ENCODE data around the gene TOGARAM2.

The TOGARAM2 gene

DNA sequence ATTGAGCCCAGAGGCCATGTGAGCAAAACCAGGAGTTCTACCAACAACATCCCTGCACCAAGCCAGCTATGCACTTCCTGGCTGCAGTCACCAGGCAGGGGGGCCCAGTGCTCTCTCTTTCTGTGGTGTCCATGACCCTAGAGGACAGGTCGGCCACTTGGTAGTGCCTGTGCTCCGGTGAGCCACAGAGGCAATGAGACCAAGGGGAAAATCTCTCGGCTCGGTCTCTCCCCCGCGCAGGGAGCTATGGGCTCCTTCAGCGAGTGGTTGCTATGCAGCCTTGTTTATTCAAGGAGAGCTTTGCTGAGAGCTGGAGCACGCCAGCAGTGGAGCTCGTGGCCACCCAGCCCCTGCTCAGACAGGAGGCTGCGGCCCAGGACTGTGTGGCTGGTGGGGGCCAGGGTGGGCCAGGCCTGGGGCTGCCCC lies at the start of gene TOGARAM2:
Gene TOGARAM2 (plus strand): TSS at position 283 of the 426 bp plus-strand sequence. CDS start 13,537 bp downstream, outside the sequence.
- DNase-seq: peak; percentile 23

DNA sequence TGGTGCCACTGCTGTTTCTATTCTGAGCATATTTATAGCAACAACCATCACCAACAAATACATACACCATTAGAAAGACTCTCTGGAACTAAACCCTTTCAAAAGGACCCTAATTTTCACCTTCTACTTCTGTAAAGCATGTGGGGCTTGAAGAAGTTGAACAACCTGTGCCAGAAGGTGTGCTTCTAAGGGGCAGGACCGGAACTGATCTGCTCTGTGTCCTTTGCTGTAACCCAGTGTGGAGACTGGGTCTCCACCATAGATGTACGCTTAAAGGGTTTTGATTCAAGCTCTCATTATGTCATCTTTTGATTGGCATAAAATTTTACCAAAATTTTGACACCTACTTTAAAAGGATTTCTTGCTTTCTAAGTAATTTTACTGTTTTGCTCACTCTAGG lies 46.3 kb upstream of the TOGARAM2 start:
- DNase-seq: no peak

DNA sequence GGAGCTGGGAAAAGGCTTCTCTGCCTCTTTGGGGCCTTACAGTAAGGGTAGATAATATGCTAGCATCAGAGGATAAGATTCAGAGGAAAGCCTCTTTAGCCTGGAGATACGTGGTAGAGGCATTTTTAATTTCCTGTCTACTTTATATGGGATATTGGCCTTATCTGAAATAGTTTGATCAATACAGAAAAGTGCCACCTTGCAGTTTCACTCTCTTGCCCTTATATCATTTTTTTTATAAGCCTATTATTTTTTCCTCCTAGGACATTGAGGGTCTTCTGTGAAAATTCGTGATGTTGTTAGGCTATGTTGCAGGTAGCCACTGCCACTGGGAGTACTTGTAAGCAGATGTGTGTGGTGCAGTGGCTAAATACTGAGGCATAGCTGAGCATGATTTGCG lies 40.1 kb upstream of the TOGARAM2 start:
- DNase-seq: no peak

DNA sequence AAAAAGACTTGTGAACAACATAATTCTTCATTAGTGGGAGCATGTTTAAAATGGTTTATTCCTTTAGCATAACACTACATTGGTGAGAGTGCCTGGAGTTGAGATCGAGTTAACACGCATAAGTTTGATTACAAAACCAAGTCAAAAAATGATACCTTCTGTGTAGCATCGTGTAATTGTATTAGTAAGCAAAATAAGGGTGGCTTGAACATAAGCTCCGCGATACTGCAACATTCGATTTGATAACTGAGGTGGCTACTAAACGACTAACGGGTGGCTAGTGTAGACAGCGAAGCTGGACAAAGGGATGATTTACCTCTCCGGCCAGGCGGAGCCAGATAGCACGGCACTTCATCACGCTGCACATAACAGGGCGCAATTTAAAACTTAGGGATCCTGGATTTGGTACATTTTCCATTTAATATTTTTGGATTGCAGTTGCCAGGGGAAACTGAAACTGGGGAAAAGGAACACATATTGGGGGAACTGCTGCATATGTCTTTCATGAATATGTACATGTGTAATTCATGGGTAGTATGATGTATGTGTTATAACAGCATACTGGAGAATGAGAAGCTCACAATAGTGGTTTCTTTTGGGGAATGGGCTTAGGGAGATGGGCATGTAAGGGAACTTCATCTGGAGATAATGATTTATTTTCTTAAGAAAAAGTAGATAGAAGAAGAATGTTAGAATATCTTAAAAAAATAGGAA lies 36.4 kb upstream of the TOGARAM2 start:
- DNase-seq: no peak

DNA sequence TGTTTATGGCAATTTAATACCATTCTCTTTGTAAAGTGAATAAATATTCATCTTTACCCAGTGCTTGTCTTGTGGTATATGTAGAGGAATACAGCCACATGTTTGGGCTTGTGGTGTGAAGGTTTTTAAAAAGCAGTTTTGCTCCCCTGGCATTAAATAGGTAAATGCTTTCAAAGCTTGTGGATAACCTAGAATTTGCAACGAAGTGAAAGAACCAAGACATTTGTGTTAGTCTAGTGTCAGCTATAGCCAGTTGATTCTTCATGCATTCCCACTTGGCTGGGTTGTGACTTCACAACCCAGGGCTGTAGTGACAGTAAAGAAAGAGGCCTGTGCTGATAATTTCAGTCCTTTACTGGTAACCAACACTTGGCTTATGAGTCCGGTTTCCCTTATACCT lies 32.9 kb upstream of the TOGARAM2 start:
- DNase-seq: no peak

DNA sequence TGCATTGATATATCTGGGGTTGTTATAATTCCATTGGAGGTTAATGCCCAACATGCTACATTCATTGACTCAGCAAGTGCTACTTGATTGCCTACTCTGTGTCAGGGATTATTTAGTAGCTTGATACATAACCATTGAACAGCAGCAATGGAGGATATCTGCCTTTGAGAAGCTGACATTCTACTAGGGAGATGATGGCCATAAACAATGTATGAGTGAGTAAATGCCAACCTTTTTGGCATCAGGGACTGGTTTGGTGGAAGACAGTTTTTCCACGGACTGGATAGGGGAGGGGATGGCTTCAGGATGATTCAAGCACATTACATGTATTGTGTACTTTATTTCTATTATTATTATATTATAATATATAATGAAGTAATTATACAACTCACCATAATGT lies 31.9 kb upstream of the TOGARAM2 start:
- DNase-seq: no peak

DNA sequence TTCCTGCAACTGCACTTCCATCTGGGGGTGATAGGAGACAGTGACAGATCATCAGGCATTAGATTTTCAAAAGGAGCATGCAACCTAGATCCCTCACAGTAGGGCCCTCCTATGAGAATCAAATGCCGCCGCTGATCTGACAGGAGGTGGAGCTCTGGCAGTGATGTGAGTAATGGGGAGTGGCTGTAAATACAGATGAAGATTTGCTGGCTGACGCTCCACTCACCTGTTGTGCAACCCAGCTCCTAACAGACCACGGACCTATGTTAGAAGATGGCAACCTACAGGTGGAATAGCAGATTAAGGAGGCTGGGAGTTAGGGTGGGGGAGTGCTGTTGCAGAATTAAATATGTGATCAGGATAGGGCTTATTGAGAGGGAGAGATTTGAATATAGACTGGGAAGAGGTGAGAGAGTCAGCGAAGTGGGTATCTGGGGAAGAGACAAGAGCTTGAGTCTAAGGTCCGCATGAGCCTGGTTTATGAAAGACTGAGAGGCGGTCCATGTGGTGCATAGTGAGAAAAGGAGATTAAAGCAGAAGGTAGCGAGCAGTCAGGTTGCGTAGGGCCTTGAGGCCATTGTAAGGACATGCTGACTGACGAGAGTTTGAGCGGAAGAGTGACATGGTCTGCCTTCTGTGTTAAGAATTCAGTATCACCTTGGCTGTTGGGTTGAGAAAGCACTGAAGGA lies 31.3 kb upstream of the TOGARAM2 start:
- DNase-seq: no peak

DNA sequence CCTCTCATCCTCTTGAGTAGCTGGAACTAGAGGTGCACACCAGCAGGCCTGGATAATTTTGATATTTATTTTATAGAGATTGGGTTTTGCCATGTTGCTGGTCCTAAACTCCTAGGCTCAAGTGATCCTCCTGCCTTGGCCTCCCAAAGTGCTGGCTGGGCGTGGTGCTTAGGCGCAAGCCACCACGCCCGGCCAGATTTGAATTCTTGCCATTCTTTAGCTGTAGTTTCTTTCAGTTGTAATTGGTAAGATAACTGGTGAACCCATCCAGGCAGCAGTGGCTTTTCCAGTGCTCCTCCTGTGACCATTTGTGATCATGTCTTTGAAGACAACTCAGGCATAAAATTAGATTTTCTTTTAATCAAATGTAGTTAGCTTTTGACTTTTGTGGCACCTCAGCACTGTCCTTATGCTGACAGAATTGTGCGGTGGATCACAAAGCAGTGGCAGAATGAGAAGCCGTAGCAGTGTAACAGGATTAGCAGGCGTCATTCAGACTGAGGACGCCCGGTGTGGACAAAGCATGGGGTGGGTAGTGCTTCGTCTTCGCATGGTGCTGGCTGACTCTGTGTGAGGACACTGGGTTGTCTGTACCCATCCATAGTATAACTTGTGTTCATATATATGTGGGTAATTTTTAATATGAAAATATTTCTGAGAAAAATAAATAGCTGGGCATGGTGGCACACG lies 30.0 kb upstream of the TOGARAM2 start:
- DNase-seq: no peak

DNA sequence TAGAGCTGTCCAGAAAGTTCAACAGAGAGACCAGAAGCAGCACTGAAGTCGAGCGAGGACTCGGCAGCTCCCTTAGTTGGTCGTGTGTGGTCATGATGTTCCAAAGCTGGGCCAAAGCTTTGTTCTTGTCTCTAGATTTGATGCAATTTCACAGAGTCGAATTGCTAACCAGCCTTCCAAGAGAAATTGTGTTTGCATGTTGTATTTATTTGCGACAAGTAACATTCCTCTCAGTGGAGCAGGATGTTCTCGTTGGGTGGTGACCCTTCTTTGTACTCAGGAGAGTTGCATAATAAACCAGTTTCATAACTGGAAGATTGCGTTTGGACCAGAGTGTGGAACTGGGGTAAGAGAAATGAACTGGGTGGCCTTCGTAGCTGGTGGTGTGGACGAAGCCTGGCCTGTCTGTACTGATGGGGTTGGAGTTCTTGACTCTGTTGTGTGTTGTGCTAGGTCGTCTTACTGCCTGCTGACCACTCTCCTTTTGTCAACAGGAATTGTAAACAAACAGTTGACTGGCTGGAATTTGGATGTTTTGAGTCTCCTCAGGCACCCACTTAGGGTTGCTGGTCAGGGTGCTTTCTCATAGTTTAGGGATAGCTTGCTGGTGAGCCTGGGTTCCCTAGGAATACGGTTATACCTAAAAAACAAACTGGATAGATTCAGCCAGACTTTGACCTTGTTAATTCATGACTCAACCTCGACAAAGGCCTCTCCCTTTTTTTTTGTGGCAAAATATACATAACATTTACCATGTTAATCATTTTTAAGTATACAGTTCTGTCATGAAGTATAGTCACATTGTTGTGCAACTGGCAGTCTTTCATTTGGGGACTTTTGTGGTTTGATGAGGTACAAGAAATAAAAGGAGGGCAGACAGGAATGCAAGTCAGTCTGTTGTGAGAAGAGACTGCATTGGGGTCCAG lies 28.9 kb upstream of the TOGARAM2 start:
- no peak for DNase-seq

DNA sequence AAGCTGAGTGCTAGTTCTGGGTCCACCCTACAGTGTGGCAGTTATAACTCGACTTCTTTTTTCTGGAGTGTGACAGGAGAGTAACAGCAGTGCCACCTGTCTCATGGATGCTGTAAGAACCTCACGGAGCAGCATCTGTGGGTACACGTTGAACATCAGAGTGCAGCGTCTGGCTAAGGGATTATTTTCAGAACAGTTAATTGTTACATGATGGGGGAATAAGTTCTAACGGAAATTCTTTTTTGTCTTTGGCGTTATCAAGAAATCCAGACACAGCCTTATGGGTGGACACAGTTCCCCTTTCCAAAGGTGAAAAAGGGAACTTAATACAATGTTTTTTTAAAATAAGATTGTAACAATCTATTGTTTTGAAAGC lies 28.3 kb upstream of the TOGARAM2 start:
- DNase-seq: no peak

DNA sequence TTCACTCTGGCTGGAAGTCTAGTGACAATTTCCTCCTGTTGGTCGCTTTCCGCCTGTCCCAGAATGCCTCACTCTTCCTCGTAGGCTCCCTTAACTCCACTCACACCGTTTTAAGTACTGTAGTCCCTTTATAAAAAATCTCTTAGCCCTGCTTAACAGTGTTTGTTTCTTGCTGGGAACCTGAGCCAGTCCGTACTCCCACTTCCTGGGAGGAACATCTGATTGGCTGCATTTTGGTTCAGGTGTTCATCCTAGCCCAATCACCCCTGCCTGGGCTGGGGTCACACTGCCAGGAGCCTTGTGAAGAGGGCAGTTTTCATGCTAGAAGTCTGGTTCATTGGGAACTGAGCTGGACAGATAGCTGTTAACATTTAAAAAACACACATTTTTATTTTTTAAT lies 25.6 kb upstream of the TOGARAM2 start:
- no peak for DNase-seq

DNA sequence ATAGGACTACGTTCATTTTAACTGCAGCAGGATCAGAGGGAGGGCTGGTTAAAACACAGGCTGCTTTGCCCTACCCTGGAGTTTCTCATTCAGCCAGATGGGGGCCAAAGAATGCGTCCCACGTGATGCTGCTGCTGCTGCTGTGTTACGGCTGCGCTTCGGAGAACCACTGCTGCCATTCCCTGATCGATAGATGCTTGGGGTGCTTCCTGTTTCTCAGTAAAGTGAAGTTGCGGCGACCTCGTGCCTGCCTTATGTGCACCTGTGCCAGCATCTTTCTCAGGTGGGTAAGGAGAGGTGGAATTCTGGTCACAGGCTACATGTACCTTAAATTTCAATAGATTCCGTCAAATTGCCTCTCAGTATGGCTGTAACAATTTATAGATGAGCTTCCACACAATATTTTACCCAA lies 24.7 kb upstream of the TOGARAM2 start:
- DNase-seq: no peak

DNA sequence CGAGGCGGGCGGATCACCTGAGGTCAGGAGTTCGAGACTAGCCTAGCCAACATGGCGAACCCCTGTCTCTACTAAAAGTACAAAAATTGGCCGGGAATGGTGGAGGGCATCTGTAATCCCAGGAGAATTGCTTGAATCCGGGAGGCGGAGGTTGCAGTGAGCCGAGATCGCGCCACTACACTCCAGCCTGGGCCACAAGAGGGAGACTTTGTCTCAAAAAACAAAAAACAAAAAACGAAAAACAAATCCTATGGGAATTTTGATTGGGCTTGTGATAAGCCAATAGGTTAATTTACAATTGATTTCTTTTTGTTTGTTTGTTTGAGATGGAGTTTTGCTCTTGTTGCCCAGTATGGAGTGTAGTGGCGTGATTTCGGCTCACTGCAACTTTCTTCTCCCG lies 24.2 kb upstream of the TOGARAM2 start:
- no peak for DNase-seq

DNA sequence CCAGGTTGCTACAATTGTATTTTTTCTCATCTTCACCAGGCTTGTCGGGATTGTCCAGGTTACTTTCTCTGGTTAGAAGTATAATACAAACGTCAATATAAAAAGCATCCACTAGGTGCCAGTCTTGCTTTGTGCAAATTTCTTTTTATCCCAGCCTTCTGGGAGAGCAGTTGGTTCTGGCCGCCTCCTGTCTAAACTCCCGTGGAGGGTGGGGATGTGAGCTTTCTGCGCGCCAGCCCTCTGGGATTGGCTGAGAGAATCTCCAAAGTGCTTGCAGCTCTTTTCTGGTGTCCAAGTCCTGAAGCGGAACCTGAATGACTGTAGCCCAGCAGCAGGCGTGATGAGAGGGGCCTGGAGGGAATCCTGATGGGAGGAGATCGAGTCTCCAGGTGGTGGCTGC lies 22.4 kb upstream of the TOGARAM2 start:
- peak; percentile 26 for DNase-seq

DNA sequence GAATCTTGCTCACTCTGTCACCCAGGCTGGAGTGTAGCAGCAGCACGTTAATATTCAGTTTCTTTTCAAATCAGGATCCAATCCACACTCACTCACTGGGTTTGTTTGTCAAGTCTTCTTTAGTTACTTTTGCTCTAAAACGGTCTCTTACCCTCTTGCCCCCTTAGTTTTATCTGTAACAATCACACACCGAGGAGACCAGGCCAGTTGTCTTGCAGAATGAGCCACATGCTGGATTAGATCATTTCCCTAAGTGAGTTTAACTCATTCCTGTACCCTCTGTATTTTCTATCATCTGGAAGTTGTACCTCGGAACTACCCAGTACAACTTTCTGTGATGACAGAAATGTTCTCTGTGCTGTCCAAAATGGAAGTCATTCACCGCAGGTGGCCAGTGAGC lies 20.7 kb upstream of the TOGARAM2 start:
- no peak for DNase-seq

DNA sequence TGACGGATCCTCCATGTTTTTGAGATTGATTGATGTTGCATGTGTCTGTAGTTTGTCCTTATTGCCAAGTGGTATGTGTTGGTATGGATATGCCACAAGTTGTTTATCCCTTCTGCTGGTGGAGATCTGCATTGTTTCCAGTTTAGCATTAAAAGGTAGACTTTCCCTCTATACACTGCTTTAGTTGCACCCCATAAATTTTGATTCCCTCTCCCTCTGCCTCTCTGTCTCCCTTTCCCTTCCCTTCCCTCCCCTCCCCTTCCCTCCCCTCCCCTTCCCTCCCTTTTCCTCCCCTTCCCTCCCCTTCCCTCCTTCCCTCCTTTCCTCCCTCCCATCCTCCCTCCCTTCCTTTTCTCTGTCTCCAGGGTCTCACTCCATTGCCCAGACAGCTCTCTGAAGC lies 18.6 kb upstream of the TOGARAM2 start:
- DNase-seq: no peak

DNA sequence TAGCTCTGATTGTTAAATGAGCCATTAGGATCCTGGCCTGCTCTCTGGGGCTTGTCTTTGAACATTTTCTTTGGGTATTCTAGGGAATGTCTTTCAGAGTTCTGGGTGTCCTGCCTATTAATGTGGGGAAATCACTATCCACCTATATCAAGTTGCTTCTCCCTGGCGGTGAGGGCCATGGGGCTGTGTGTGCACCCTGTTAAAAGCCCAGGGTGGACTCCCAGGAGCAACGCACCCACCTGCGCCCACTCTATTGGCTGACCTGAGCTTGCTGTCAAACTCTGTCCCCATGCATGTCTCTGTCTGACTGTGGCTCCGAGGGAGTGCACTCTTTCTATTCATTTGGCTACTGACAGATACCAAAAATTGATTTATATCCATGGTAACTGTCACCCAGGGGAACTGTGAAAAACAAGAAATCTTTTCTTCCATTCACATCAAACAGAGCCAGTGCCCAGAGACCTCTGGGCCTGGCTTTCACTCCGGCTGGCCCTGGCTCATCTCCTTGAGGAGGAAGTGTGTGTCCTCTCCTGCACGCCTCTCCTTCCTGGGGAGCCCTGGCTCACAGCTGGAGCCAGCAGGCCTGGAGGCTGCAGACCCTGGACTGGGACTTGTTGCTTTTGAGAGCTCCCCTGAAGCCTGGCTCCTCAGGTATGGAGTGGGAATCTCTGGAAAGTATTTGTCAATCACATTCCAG lies 10.5 kb upstream of the TOGARAM2 start:
- no peak for DNase-seq

DNA sequence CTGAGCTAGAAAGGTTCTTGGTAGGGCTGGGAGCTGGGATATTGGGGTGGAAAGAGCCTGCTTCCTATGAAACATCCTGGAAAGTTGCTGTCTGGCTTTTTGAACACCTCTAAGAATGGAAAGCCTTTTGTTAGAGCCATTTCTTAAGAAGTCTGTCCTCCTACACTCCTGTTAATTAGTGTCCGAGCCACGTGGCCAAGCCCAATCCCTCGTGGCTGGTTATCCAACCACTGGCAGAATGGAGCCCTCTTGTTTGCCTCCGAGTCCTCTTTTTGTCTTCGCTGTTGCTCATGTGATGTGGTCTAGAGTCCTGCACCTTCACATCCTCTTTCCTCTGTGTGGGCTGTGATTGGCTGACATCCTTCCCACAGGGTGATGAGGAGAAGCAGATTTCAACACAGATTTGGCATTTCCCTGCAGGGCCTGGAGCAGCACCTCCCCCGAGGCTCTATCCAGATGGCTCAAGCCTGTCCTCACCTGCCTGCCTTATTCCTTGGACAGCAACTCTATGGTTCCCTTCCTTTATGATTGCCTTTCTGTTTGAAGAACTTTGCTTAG lies 8.2 kb upstream of the TOGARAM2 start:
- no peak for DNase-seq

DNA sequence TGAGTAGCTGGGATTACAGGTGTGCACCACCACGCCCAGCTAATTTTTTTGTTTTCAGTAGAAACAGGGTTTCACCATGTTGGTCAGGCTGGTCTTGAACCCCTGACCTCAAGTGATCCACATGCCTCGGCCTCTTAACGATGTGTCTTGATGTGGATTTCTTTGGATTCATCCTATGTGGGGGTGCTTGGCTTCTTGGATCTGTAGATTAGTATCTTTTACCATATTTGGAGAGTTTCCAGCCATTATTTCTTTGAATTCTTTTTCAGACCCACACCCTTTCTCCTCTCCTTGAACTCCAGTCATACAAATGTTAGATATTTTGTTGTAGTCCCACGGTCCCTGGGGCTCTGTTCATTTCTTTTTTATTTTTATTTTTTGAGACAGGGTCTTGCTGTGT lies 6.8 kb upstream of the TOGARAM2 start:
- DNase-seq: no peak

DNA sequence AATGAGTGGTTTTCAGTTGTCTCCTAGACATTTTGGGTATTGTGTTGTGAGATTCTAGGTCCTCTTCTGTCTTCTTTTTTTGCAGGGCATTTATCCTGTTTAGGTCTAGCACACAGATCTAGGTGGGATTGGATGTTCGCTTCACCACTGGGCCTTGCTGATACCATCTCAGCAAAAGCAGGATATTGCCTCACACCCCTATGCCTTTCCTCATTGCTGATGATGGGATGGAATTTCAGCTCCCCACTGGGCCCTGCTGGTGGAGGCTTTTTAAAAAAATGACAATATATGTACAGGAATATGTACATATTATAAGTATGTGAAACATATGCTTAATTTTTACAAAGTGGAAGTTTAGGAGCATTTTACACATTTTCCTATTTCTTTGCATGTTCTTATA lies 5.4 kb upstream of the TOGARAM2 start:
- no peak for DNase-seq

DNA sequence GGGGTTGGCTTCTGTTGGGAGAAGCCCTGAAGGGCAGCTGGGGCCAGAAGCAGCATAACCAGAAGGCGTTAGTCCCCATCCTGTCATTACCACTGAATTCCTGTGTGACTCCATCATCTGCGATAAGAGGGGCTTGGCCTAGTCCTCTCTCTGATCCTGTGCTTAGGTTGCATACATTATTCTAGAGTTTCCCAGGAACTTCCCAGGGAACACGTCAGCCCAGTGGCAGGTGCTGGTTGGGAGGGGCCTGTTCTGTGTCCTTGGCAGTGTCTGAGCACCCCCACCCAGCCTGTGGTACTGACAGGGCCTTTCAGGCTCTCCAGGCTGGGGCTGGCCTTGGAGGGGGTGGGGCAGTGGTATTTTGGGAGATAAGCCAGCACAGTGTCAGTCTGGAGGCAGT lies 4.5 kb upstream of the TOGARAM2 start:
- no peak for DNase-seq

All from NCI-H1417 treated with DMSO at 0.1 percent for 48 hours (cell line).